Gastroesophageal sphincter (tissue), 4 donors: Measurements from ENCODE around the gene VDR. TPM values are rescaled to one million over a fixed set of nuclear protein-coding genes. Genes with fewer than 3 reads are reported as not detected.
A peak's percentile ranks its signal among the peaks of the same experiment; 100 is the strongest.

ENCODE experiments used
- ATAC-seq: fragments of 150-250 bp; one replicate; pipeline ENCODE4 v1.9.1; 2016; ENCODE audit warnings: mild to moderate bottlenecking, moderate library complexity
- H3K27ac ChIP-seq, 4 donors: fragments of 200-600 bp; sonication (generic) in 3 of 4; 1 replicate in 3 of 4; 2 replicates in 1 of 4; pipeline ENCODE4 v1.5.1; 2016 to 2019
- H3K27me3 ChIP-seq: fragments of 200-600 bp; sonication (generic); one replicate; pipeline ENCODE4 v1.5.1; 2019
- H3K36me3 ChIP-seq, 2 donors: fragments of 200-600 bp; sonication (generic); one replicate each; pipeline ENCODE4 v1.5.1; 2019; ENCODE audit warnings: control low read depth in 1 of 2
- H3K4me1 ChIP-seq, 3 donors: fragments of 200-600 bp; sonication (generic); 1 replicate in 2 of 3; 2 replicates in 1 of 3; pipeline ENCODE4 v1.5.1; 2016 to 2019; ENCODE audit warnings: control low read depth in 2 of 3
- H3K4me3 ChIP-seq, 2 donors: fragments of 200-600 bp; sonication (generic); one replicate each; pipeline ENCODE4 v1.5.1; 2019; ENCODE audit warnings: mild to moderate bottlenecking in 1 of 2, moderate library complexity in 1 of 2
- H3K9me3 ChIP-seq, 3 donors: fragments of 200-600 bp; sonication (generic); one replicate each; pipeline ENCODE4 v1.5.1; 2017 to 2019; ENCODE audit warnings: control low read depth in 2 of 3
- CTCF ChIP-seq, 4 experiments: fragments of 200-600 bp in 2 of 4; fragments of 450-650 bp in 2 of 4; sonication (generic) in 1 of 4; IDR thresholded peaks; one replicate each; pipeline ENCODE4 v1.5.1; 2017 to 2019; ENCODE audit warnings: antibody characterized with exemption in 4 of 4, mild to moderate bottlenecking in 2 of 4, moderate library complexity in 2 of 4
- EP300 ChIP-seq: sonication (generic); formaldehyde crosslinking; IDR thresholded peaks from one replicate; pipeline ENCODE4 v1.6.1; 2017; ENCODE audit warnings: antibody characterized with exemption, mild to moderate bottlenecking
- POLR2A ChIP-seq, 2 donors: fragments of 450-650 bp; IDR thresholded peaks; one replicate each; pipeline ENCODE4 v1.6.1; 2017; ENCODE audit warnings: antibody characterized with exemption in 2 of 2, mild to moderate bottlenecking in 2 of 2, moderate library complexity in 1 of 2
- POLR2AphosphoS5 ChIP-seq: sonication (generic); formaldehyde crosslinking; IDR thresholded peaks from one replicate; pipeline ENCODE4 v1.6.1; 2017; ENCODE audit warnings: antibody characterized with exemption
- WGBS, 2 donors: methylation state at CpG; one replicate each; pipeline ENCODE4 v1.1.5; 2018; ENCODE audit warnings: low coverage in 1 of 2; 5-methylcytosine and 5-hydroxymethylcytosine counted together
- total RNA-seq, 4 donors: library from RNA; depleted of rRNA; stranded (reverse); fragments of >200 nt; gene quantifications; one replicate each; pipeline ENCODE4 v1.1.0, GENCODE V29; 2016

VDR gene
- total RNA-seq, 4 donors from 2014 or later = 1.2 to 5.5 (median 1.6) TPM

GRCh38 chr12:47907851-47908454, 3.2 kb upstream of the VDR start:
- WGBS, 2 donors = 49 to 58% methylated on average over 4 of the region's 4 CpGs
- ATAC-seq = no peak
- Histone ChIP-seq H3K4me1 (peaks cover 0 to 29% (median 22%) of the 10 kb centered on the region in 3 donors), H3K27ac (no peak overlapping the region), H3K9me3 (no peaks in the 10 kb centered on the region), H3K4me3 (no peak overlapping the region), H3K27me3 (peaks cover 4% of the 10 kb centered on the region), H3K36me3 (no peaks in the 10 kb centered on the region)
- no peak for TF ChIP-seq EP300
- TF ChIP-seq CTCF (IDR thresholded peaks at IDR 0.05) = no peak
- no peak for TF ChIP-seq POLR2A (IDR thresholded peaks at IDR 0.05)
- no peak for TF ChIP-seq POLR2AphosphoS5

- no peak for TF ChIP-seq POLR2A (IDR thresholded peaks at IDR 0.05)
- no peak for TF ChIP-seq EP300
- no peak for TF ChIP-seq CTCF (IDR thresholded peaks at IDR 0.05)
- TF ChIP-seq POLR2AphosphoS5 = no peak
- WGBS, 2 donors = 3 to 8% methylated on average over 5 to 7 of the region's 7 CpGs
- Histone ChIP-seq H3K4me1 (peaks cover 0 to 29% (median 22%) of the 10 kb centered on the region in 3 donors), H3K9me3 (no peaks in the 10 kb centered on the region), H3K27me3 (peaks cover 33% of the 10 kb centered on the region), H3K4me3 (peak overlapping the region; percentile 42 to 60), H3K36me3 (no peaks in the 10 kb centered on the region), H3K27ac (peak overlapping the region in 2 of 4 donors; percentile 13 to 62)
- peak; percentile 43 for ATAC-seq
Measured at GRCh38 chr12:47903927-47904712, 674 bp downstream of the VDR start.

GRCh38 chr12:47903151-47903611, 1.6 kb downstream of the VDR start:
- peaks cover 37% of the 10 kb centered on the region for H3K27me3 ChIP-seq
- H3K36me3 ChIP-seq = no peaks in the 10 kb centered on the region
- WGBS, 2 donors = 24% methylated on average over 2 of the region's 3 CpGs; no CpG with 5 or more reads in 1 of the 2 donors
- no peak overlapping the region for H3K4me3 ChIP-seq
- H3K9me3 ChIP-seq = no peaks in the 10 kb centered on the region
- no peak overlapping the region for H3K27ac ChIP-seq
- ATAC-seq = no peak
- peaks cover 0 to 29% (median 22%) of the 10 kb centered on the region in 3 donors for H3K4me1 ChIP-seq
- TF ChIP-seq POLR2AphosphoS5 (no peak), EP300 (no peak), CTCF (IDR thresholded peaks at IDR 0.05) (no peak), POLR2A (IDR thresholded peaks at IDR 0.05) (no peak)

GRCh38 chr12:47902131-47902639, 2.6 kb downstream of the VDR start:
- H3K4me3 ChIP-seq = no peak overlapping the region
- ATAC-seq = no peak
- H3K27ac ChIP-seq = no peak overlapping the region
- no peak for TF ChIP-seq POLR2A (IDR thresholded peaks at IDR 0.05)
- TF ChIP-seq EP300 = no peak
- no peaks in the 10 kb centered on the region for H3K9me3 ChIP-seq
- peaks cover 47% of the 10 kb centered on the region for H3K27me3 ChIP-seq
- no peaks in the 10 kb centered on the region for H3K36me3 ChIP-seq
- peaks cover 0 to 29% (median 22%) of the 10 kb centered on the region in 3 donors for H3K4me1 ChIP-seq

GRCh38 chr12:47901718-47902093, 3.1 kb downstream of the VDR start:
- Histone ChIP-seq H3K9me3 (no peaks in the 10 kb centered on the region), H3K36me3 (no peaks in the 10 kb centered on the region), H3K4me3 (no peak overlapping the region), H3K27me3 (peaks cover 50% of the 10 kb centered on the region), H3K4me1 (peaks cover 0 to 29% (median 22%) of the 10 kb centered on the region in 3 donors), H3K27ac (no peak overlapping the region)
- TF ChIP-seq POLR2AphosphoS5 (no peak), CTCF (IDR thresholded peaks at IDR 0.05) (no peak), EP300 (no peak), POLR2A (IDR thresholded peaks at IDR 0.05) (no peak)
- 80 to 90% methylated on average over 2 to 6 of the region's 6 CpGs for WGBS, 2 donors
- ATAC-seq = no peak
